Kasumi-1 (cell line): ENCODE results near the gene ATG16L2.
"Not testable (repeated sequence)": the region's sequence is repeated elsewhere in the genome, so short reads cannot be mapped to it uniquely, and the experiment has no call there.

ENCODE experiments used
- DNase-seq, 2 experiments: peaks; one replicate each; lab custom pipeline; 2025; lab: John Stamatoyannopoulos, UW

ATG16L2 gene

GRCh38 chr11:72802822-72803221 is 11.4 kb upstream of the ATG16L2 start:
- DNase-seq: no peak

GRCh38 chr11:72805216-72805615 is 9.0 kb upstream of the ATG16L2 start:
- peak; percentile 67 to 68 for DNase-seq

GRCh38 chr11:72806378-72806777 is 7.8 kb upstream of the ATG16L2 start:
- not testable (repeated sequence) for DNase-seq

GRCh38 chr11:72807021-72807693 is 7.1 kb upstream of the ATG16L2 start:
- DNase-seq: peak; percentile 38 to 49

- DNase-seq: peak; percentile 55 to 61
Measured at GRCh38 chr11:72807792-72808191, 6.4 kb upstream of the ATG16L2 start.

GRCh38 chr11:72808331-72808798 is 5.8 kb upstream of the ATG16L2 start:
- no peak for DNase-seq

GRCh38 chr11:72811686-72812085 is 2.5 kb upstream of the ATG16L2 start:
- DNase-seq: not testable (repeated sequence)

- DNase-seq: peak; percentile 53 to 74
Measured at GRCh38 chr11:72812604-72812966, 1.6 kb upstream of the ATG16L2 start.

GRCh38 chr11:72812967-72813739 is 1.1 kb upstream of the ATG16L2 start:
- peak; percentile 75 to 78 for DNase-seq

GRCh38 chr11:72813740-72814285 is 398 bp upstream of the ATG16L2 start:
- DNase-seq: peak; percentile 61 to 78

GRCh38 chr11:72815110-72815618 is 953 bp downstream of the ATG16L2 start:
- no peak for DNase-seq

GRCh38 chr11:72816404-72816990 is 2.3 kb downstream of the ATG16L2 start:
- peak; percentile 24 to 41 for DNase-seq

- no peak for DNase-seq
Measured at GRCh38 chr11:72817966-72818365, 3.8 kb downstream of the ATG16L2 start.

- DNase-seq: no peak
Measured at GRCh38 chr11:72818971-72819370, 4.8 kb downstream of the ATG16L2 start.

- DNase-seq: no peak
Measured at GRCh38 chr11:72820439-72821139, 6.4 kb downstream of the ATG16L2 start.

GRCh38 chr11:72821221-72821919 is 7.2 kb downstream of the ATG16L2 start:
- no peak for DNase-seq

- DNase-seq: no peak
Measured at GRCh38 chr11:72821920-72822799, 7.9 kb downstream of the ATG16L2 start.

GRCh38 chr11:72823105-72823804 is 9.0 kb downstream of the ATG16L2 start:
- no peak for DNase-seq

GRCh38 chr11:72824020-72824419 is 9.8 kb downstream of the ATG16L2 start:
- DNase-seq: no peak
